ENCODE results near the gene WWOX. TPM values are rescaled to one million over a fixed set of nuclear protein-coding genes. Genes with fewer than 3 reads are reported as not detected.
A peak's percentile ranks its signal among the peaks of the same experiment; 100 is the strongest.

The WWOX gene
- polyA plus RNA-seq, 1 donor (not counting 4 experiments of a cell fraction or from before 2014, with no cell fraction given) = 5.1 TPM

DNA sequence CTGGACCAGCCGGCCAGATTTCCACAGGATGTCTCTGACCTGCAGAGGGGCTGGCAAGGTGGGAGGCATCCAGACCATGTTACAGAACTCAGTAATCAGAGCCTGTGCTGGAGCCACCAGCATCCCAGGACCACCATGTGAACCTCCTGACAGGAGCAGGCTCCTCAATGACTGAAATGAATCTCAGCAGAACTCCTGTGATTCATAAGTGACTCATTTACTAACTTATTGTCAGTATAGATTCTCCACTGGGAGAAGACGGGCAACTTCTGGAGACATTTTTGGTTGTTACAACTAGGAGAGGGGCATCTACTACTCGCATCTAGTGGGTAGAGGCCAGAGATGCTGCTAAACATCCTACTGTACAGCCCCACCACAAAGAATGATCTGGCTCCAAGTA lies 3.1 kb upstream of the WWOX start:
- TF ChIP-seq CTCF (optimal IDR thresholded peaks at IDR 0.05 in 1 of 3, IDR thresholded peaks at IDR 0.05 in 1 of 3, conservative IDR thresholded peaks at IDR 0.05 in 1 of 3; ENCODE audit: extremely low read depth in 1 of 3, insufficient read depth in 2 of 3, low read length in 3 of 3) (no peak), EZH2 (IDR thresholded peaks at IDR 0.05; ENCODE audit: low read length) (no peak)
- Histone ChIP-seq H3K79me2 (ENCODE audit: control insufficient read depth, insufficient read depth, low read length) (peaks cover 6% of the 10 kb centered on the region), H3K36me3 (ENCODE audit: control insufficient read depth in 2 of 2, extremely low read depth in 1 of 2, insufficient read depth in 2 of 2, low read length in 2 of 2) (no peaks in the 10 kb centered on the region), H3K9ac (ENCODE audit: control insufficient read depth, extremely low read depth, insufficient read depth, low read length) (no peak overlapping the region), H3K9me3 (ENCODE audit: control insufficient read depth, low read depth, low read length) (no peaks in the 10 kb centered on the region), H3K4me2 (ENCODE audit: control insufficient read depth, extremely low read depth, insufficient read depth, low read depth, low read length) (peak overlapping the region; percentile 19), H4K20me1 (ENCODE audit: control insufficient read depth, extremely low read depth, insufficient read depth, low read length) (no peaks in the 10 kb centered on the region), H3K27ac (ENCODE audit: control insufficient read depth, insufficient read depth, low read length) (no peak overlapping the region), H3K9me1 (ENCODE audit: control insufficient read depth, extremely low read depth, insufficient read depth, low read length) (no peaks in the 10 kb centered on the region), H2AFZ (ENCODE audit: control insufficient read depth, low read length) (no peak overlapping the region), H3K4me3 (ENCODE audit: control insufficient read depth in 2 of 3, extremely low read depth in 1 of 3, insufficient read depth in 2 of 3, low read depth in 1 of 3, low read length in 3 of 3) (no peak overlapping the region), H3K27me3 (ENCODE audit: control insufficient read depth, extremely low read depth, insufficient read depth, low read length) (no peaks in the 10 kb centered on the region), H3K4me1 (ENCODE audit: control insufficient read depth, extremely low read depth, insufficient read depth, low read length) (peaks cover 23% of the 10 kb centered on the region)
- no peak for DNase-seq (ENCODE audit: low read depth, low spot score)
- dilution Hi-C loops (cut with MboI; ENCODE audit: extremely low pct_ligation_motif_present, low sequenced_read_pairs) = no loop called here
- no peak for FAIRE-seq

DNA sequence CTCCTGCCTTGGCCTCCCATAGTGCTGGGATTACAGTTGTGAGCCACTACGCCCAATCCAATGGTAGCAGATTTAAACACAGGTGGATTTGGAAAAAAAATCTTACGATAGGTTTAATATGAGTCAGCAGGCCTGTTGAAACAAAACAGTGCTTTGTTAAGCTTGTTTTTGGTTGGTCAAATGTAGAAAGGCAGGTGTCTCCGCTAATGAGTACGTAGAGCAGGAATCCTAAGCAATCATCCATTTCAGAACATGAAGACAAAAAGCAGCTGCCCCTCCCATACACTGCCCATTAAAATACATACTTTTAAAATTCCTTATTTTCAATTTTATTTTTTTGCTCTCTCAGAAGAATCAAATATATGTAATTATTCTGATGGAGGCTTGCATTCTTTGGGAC lies 1.9 kb upstream of the WWOX start:
- H4K20me1 ChIP-seq (ENCODE audit: control insufficient read depth, extremely low read depth, insufficient read depth, low read length) = no peaks in the 10 kb centered on the region
- peak; percentile 70 for DNase-seq (ENCODE audit: low read depth, low spot score)
- no peaks in the 10 kb centered on the region for H3K36me3 ChIP-seq (ENCODE audit: control insufficient read depth in 2 of 2, extremely low read depth in 1 of 2, insufficient read depth in 2 of 2, low read length in 2 of 2)
- peaks cover 23% of the 10 kb centered on the region for H3K4me1 ChIP-seq (ENCODE audit: control insufficient read depth, extremely low read depth, insufficient read depth, low read length)
- dilution Hi-C loops (cut with MboI; ENCODE audit: extremely low pct_ligation_motif_present, low sequenced_read_pairs) = no loop called here
- no peak for TF ChIP-seq CTCF (optimal IDR thresholded peaks at IDR 0.05 in 1 of 3, IDR thresholded peaks at IDR 0.05 in 1 of 3, conservative IDR thresholded peaks at IDR 0.05 in 1 of 3; ENCODE audit: extremely low read depth in 1 of 3, insufficient read depth in 2 of 3, low read length in 3 of 3)
- no peak for TF ChIP-seq EZH2 (IDR thresholded peaks at IDR 0.05; ENCODE audit: low read length)
- no peak overlapping the region for H3K9ac ChIP-seq (ENCODE audit: control insufficient read depth, extremely low read depth, insufficient read depth, low read length)
- H3K79me2 ChIP-seq (ENCODE audit: control insufficient read depth, insufficient read depth, low read length) = peaks cover 6% of the 10 kb centered on the region
- H3K9me3 ChIP-seq (ENCODE audit: control insufficient read depth, low read depth, low read length) = no peaks in the 10 kb centered on the region
- H3K27ac ChIP-seq (ENCODE audit: control insufficient read depth, insufficient read depth, low read length) = peak overlapping the region; percentile 30
- H3K4me3 ChIP-seq (ENCODE audit: control insufficient read depth in 2 of 3, extremely low read depth in 1 of 3, insufficient read depth in 2 of 3, low read depth in 1 of 3, low read length in 3 of 3) = no peak overlapping the region
- H3K27me3 ChIP-seq (ENCODE audit: control insufficient read depth, extremely low read depth, insufficient read depth, low read length) = no peaks in the 10 kb centered on the region
- no peaks in the 10 kb centered on the region for H3K9me1 ChIP-seq (ENCODE audit: control insufficient read depth, extremely low read depth, insufficient read depth, low read length)
- peak; percentile 69 for FAIRE-seq
- H3K4me2 ChIP-seq (ENCODE audit: control insufficient read depth, extremely low read depth, insufficient read depth, low read depth, low read length) = peak overlapping the region; percentile 52
- no peak overlapping the region for H2AFZ ChIP-seq (ENCODE audit: control insufficient read depth, low read length)

Data from keratinocyte (primary cell).